Activated T-helper 17 cell treated with anti-CD3 and anti-CD28 coated beads, Interleukin-2, amount 50 U/mL, for 72 hours (primary cell): Measurements from ENCODE around the gene KAT5. TPM values are rescaled to one million over a fixed set of nuclear protein-coding genes. Genes with fewer than 3 reads are reported as not detected.
"Not testable (repeated sequence)": the region's sequence is repeated elsewhere in the genome, so short reads cannot be mapped to it uniquely, and the experiment has no call there.

ENCODE experiments used
- ATAC-seq: fragments of 150-1000 bp; cut with Tn5 transposase; replicated peaks from 2 replicates; pipeline ENCODE4 v1.10.0; 2021; ENCODE audit warnings: mild to moderate bottlenecking, moderate library complexity
- H3K27ac Mint-ChIP-seq: one replicate; pipeline ENCODE4 v1.8.0; 2022; ENCODE audit warnings: mixed read lengths
- H3K27me3 Mint-ChIP-seq: one replicate; pipeline ENCODE4 v1.8.0; 2022; ENCODE audit warnings: mixed read lengths
- H3K36me3 Mint-ChIP-seq: one replicate; pipeline ENCODE4 v1.8.0; 2022; ENCODE audit warnings: low read depth, mild to moderate bottlenecking, mixed read lengths
- H3K4me1 Mint-ChIP-seq: one replicate; pipeline ENCODE4 v1.8.0; 2022; ENCODE audit warnings: mixed read lengths
- H3K4me3 Mint-ChIP-seq: one replicate; pipeline ENCODE4 v1.8.0; 2022; ENCODE audit warnings: mild to moderate bottlenecking, mixed read lengths
- H3K9me3 Mint-ChIP-seq: one replicate; pipeline ENCODE4 v1.8.0; 2022; ENCODE audit warnings: mixed read lengths
- total RNA-seq, 2 donors: library from RNA; stranded (reverse); gene quantifications; one replicate each; pipeline ENCODE4 v1.2.3, GENCODE V29; 2022

The KAT5 gene
- 10 to 100 TPM; 75.6 to 88.8 TPM for total RNA-seq

DNA sequence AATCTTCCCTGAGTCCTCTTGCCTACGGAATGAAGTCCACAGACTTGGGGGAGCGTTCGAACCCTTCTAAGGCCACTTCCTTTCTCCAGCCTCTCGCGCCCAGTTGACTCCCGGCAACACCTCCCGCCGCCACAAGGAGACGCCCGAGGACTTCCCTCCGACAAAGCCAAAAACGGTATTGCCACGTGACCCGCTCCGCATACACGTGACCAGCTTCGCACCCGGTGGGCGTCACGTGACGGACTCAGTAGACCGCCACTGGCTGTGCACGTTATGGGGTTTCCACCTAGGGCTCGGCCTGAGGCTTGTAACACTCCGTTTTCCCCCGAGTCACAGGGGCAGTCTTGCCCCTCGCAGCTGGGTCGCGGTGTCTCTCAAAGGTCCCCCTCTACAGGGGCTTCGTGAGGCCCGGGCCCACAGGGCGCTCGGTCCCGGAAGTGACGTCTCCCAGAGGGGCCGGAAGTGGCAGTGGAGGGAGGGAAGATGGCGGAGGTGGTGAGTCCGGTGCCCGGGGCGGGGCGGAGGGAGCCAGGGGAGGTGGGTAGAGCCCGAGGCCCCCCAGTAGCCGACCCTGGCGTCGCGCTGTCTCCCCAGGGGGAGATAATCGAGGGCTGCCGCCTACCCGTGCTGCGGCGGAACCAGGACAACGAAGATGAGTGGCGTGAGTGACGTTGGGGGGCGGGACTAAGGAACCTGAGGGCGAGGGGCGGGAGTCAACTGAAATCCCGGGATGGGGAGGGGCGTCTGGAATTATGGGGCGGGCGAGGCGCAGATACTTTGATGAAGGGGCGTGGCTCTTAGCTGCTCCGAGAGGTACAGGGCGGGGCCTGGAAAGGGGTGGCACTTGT is at the start of gene KAT5:
KAT5 (plus strand) TSS at position 468 of the 848 bp plus-strand sequence; CDS start at position 484, 16 bp downstream.
- Mint-ChIP-seq H3K27me3 (no peaks in the 10 kb centered on the region), H3K4me1 (peaks cover 15% of the 10 kb centered on the region), H3K9me3 (no peaks in the 10 kb centered on the region), H3K27ac (peak within 1 kb of the TSS; percentile 97), H3K4me3 (peak within 1 kb of the TSS; percentile 94), H3K36me3 (peaks cover 55% of the 10 kb centered on the region)
- ATAC-seq, result peak; percentile 88

DNA sequence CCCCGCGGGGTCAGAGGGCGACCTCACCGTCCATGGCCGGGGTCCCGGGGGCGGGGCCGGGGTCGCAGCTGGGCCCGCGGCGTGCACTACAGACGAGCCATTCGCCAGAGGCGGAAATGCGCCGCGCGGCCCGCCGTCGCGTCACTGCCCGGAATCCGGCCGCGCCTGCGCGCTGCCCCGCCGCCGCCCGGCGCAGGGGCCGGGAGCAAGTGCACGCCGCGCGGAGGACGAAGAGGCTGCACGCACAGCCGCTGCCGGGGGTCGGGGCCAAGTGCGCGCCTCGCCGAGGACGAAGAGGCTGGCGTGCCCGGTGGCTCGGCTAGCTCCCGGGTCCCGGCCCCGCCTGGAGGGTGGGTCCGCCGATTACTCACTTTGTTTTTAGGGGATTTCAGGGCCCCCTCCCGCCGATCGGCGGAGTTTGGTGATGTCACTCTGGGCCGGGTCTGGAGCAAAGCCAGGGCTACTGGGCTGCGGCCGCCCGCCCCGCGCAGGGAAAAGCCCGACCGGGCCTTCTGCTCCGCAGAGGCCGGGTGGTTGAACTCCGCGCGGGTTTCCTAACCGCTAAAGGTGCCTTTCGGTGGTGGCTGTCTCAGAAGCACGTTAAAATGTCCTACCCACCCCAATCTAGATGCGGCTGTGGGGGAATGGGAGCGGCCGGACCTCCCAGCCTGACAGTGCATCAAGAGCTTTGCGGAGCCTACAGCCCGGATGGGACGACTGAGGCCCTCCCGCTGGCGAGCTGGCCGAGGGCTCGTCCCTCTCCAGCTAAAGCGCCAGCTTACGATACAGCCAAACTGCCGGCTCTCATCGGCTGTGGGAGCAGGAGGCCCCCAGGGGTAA is 49.0 kb upstream of the KAT5 start, which contains the start of gene RELA:
RELA (minus strand) TSS at position 118 of the 840 bp plus-strand sequence; CDS start at position 34, 84 bp downstream.
- Mint-ChIP-seq H3K36me3 (peaks cover 43% of the 10 kb centered on the region), H3K4me3 (peak within 1 kb of the TSS; percentile 90), H3K9me3 (no peaks in the 10 kb centered on the region), H3K4me1 (peaks cover 24% of the 10 kb centered on the region), H3K27ac (peak within 1 kb of the TSS; percentile 95), H3K27me3 (no peaks in the 10 kb centered on the region)
- peak; percentile 77 for ATAC-seq

DNA sequence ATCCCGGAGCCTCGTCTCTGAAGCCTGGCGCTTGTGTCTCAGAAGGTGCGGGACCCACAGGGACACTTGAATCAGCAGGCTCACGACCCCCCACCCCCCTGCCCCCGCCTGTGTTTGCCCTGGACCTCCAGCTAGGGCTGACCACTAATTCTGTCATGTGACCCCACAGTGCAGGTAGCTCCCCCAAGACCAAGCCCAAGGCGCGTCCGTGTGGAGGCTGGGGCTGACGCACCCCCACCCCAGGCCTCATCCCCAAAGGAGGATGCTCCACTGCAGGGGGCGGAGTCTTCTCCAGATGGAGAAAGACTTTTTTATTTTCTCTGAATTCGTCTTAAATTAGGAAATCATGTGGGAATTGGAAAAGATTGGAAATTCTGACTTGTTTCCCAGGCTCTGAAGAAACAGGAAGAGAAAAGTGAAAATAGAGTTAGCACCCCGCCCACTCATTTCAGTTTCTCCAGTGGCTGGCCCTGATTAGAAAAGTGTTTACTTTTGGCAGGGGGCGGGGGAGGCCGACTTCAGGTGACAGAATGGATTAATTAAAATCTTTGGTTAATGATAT is 48.3 kb upstream of the KAT5 start:
- Mint-ChIP-seq H3K4me3 (peak overlapping the region; percentile 90), H3K4me1 (peaks cover 21% of the 10 kb centered on the region), H3K9me3 (no peaks in the 10 kb centered on the region), H3K36me3 (peaks cover 36% of the 10 kb centered on the region), H3K27ac (peak overlapping the region; percentile 95), H3K27me3 (no peaks in the 10 kb centered on the region)
- ATAC-seq, result peak; percentile 53

DNA sequence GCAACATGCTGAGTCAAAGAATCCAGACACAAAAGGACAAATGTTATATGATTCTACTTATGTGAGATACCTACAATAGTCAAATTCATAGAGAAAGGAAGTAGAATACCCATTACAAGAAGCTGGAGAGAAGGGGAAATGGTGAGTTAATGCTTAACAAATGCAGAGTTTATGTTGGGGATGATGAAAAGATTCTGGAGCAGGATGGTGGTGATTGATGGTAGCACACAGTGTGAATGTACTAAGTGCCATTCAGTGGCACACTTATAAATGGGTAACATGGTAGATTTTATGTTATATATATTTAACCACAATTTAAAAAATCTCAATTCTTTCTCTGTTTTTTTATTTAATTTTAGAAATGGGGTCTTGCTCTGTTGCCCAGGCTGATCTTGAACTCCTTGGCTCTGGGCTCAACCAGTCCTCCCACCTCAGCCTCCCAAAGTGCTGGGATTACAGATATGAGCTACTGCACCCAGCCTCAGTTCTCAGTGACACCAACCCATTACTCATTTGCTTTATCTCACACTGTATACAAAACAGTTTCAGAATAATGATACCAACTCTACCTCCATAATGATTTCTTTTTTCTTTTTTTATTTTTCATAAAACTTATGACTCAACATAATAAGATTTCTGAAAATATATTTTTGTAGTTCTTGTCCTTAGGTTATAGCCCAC is 39.7 kb upstream of the KAT5 start:
- Mint-ChIP-seq H3K9me3 (no peaks in the 10 kb centered on the region), H3K27me3 (no peaks in the 10 kb centered on the region), H3K27ac (no peak overlapping the region), H3K36me3 (no peaks in the 10 kb centered on the region), H3K4me3 (no peak overlapping the region), H3K4me1 (no peaks in the 10 kb centered on the region)
- peak; percentile 77 for ATAC-seq

DNA sequence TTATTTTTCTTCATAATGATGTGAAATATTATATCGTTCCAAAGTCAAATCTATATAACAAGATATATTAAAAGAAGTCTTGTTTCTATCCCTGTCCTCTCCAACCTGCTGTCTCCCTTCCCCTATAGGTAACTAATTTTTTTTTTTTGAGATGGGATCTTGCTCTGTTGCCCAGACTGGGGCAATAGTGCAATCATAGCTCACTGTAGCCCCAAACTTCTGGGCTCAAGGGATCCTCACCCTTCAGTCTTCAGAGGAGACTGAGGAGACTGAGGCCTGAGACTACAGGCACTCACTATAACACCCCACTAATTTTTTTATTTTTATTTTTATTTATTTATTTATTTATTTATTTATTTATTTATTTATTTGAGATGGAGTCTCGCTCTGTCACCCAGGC is 39.1 kb upstream of the KAT5 start:
- H3K4me3 Mint-ChIP-seq, result no peak overlapping the region
- H3K4me1 Mint-ChIP-seq, result no peaks in the 10 kb centered on the region
- no peaks in the 10 kb centered on the region for H3K36me3 Mint-ChIP-seq

DNA sequence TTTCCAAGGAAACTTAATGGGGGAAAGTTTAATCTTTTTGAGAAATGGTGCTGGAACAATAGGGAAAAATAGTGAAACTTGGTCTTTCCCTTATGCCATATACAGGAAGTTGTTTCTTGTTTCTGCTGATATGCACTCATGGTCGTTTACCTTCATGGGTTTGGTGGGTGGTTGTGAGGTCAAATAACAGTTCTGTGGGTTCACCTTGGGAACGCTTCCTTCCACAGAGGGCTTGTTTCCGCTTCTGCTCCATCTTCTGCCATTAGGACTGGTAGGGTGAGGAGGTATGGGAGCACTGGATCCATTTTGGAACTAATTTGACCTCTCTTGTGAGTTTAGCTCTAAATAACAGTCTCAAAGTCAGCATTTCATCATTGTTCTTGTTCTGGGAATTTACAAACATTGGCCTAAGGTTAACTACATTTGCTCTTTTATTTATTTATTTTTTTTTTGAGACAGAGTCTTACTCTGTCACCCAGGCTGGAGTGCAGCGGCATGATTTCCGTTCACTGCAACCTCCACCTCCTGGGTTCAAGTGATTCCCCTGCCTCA is 31.8 kb upstream of the KAT5 start:
- no peaks in the 10 kb centered on the region for H3K27me3 Mint-ChIP-seq
- ATAC-seq, result no peak
- H3K36me3 Mint-ChIP-seq, result no peaks in the 10 kb centered on the region
- no peak overlapping the region for H3K27ac Mint-ChIP-seq
- H3K9me3 Mint-ChIP-seq, result no peaks in the 10 kb centered on the region
- H3K4me1 Mint-ChIP-seq, result no peaks in the 10 kb centered on the region
- no peak overlapping the region for H3K4me3 Mint-ChIP-seq

More for the DNA sequence above, 39.1 kb upstream of the KAT5 start:
- ATAC-seq, result no peak
- H3K9me3 Mint-ChIP-seq, result no peaks in the 10 kb centered on the region
- H3K27ac Mint-ChIP-seq, result no peak overlapping the region
- H3K27me3 Mint-ChIP-seq, result no peaks in the 10 kb centered on the region

DNA sequence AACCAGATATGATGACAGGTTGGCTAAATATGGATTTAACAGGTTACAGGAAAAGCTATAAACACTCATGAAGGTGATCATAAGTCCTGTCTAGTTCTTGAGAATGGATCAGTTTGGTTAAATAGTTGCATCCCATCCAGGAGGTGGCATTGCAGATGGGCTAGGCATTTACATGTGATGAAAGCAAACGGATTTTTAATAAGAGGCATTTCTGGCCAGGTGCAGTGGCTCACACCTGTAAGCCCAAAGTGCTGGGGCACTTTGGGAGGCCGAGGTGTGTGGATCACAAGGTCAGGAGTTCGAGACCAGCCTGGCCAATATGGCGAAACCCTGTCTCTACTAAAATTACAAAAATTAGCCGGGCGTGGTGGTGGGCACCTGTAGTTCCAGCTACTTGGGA is 28.6 kb upstream of the KAT5 start:
- ATAC-seq, result not testable (repeated sequence)

DNA sequence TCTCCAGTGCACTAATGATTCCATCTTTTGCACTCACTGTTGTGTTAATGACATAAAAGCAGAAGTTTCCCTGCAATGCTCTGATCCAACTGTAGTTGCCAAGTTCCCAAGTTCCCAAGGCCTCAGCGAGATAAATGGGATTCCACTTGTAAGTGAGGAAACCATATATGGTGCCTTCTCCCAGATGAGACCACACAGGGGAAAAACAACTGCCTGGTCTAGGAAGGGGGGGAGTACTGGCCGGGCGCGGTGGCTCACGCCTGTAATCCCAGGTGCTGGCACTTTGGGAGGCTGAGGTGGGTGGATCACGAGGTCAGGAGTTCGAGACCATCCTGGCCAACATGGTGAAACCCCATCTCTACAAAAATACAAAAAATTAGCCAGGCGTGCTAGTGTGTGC is 26.1 kb upstream of the KAT5 start:
- Mint-ChIP-seq H3K9me3 (no peaks in the 10 kb centered on the region), H3K27me3 (no peaks in the 10 kb centered on the region), H3K4me1 (no peaks in the 10 kb centered on the region), H3K27ac (no peak overlapping the region), H3K4me3 (no peak overlapping the region), H3K36me3 (no peaks in the 10 kb centered on the region)
- ATAC-seq, result no peak

More for the DNA sequence above, 28.6 kb upstream of the KAT5 start:
- H3K4me3 Mint-ChIP-seq, H3K36me3 Mint-ChIP-seq, H3K27me3 Mint-ChIP-seq, H3K27ac Mint-ChIP-seq, H3K9me3 Mint-ChIP-seq, H3K4me1 Mint-ChIP-seq: not testable (repeated sequence)

DNA sequence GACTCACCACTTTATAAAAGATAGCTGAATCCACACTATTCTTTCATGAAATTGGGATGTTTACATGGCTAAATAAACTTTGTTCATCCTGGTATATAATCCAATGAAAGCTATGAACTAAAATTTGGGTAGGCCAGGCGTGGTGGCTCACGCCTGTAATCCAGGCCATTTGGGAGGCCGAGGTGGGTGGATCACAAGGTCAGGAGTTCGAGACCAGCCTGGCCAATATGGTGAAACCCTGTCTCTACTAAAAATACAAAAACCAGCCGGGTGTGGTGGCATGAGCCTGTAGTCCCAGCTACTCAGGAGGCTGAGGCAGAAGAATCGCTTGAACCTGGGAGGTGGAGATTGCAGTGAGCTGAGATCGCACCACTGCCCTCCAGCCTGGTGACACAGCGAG is 20.2 kb upstream of the KAT5 start:
- not testable (repeated sequence) for ATAC-seq, H3K9me3 Mint-ChIP-seq, H3K4me3 Mint-ChIP-seq, H3K36me3 Mint-ChIP-seq, H3K27ac Mint-ChIP-seq, H3K27me3 Mint-ChIP-seq, H3K4me1 Mint-ChIP-seq

DNA sequence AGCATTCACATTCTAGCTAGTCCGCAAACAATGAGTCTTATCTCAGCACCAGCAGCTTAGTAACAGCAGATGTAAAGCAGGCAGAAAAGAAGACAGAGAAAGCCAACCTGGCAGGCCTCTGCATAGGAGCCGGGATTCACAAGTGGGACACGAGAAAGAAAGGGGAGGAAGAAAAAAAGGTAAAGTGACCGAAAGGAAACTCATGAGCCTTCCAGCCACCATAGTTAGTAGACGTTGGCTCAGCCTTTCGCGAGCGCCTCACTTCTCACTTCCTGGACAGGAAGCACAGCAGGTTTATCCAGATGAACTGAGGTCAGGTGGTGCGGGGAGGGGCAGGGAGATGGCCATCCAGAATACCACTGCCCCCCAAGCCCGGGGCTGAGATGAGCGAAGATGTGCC is 19.7 kb upstream of the KAT5 start:
- no peak overlapping the region for H3K27ac Mint-ChIP-seq
- no peaks in the 10 kb centered on the region for H3K4me1 Mint-ChIP-seq
- H3K4me3 Mint-ChIP-seq, result no peak overlapping the region
- H3K27me3 Mint-ChIP-seq, result no peaks in the 10 kb centered on the region
- no peaks in the 10 kb centered on the region for H3K36me3 Mint-ChIP-seq
- H3K9me3 Mint-ChIP-seq, result no peaks in the 10 kb centered on the region
- ATAC-seq, result no peak

DNA sequence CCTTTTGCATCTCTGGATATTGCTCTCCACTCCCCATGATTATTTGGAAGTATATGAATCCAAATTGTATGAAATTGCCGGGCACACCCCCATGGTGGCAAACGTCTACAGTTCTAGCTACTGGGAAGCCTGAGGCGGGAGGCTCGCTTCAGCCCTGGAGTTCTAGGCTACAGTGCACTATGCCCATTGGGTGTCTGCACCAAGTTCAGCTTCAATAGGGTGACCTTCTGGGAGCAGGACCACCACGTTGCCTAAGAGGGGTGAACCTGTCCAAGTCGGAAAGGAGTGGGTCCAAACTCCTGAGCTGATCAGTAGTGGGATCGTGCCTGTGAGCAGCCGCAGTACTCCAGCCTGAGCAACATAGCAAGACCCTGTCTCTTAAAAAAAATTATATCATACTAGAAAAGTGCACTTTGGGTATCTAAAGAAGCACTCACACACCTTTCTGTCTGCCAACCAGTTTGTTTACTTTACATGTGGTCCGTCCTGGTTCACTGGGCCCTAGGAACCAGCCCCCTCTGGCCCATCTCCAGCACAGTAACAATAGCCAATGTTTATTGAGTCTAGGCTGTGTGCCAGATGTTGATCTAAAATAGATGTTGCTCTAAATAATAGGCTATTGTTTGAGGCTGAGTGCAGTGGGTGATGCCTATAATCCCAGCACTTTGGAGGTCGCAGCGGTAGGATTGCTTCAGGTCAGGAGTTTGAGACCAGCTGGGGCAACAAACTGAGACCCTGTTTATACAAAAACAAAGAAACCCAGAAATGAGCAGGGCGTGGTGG is 16.4 kb upstream of the KAT5 start:
- H3K4me1 Mint-ChIP-seq, result no peaks in the 10 kb centered on the region
- H3K9me3 Mint-ChIP-seq, result no peaks in the 10 kb centered on the region
- ATAC-seq, result no peak
- H3K27ac Mint-ChIP-seq, result no peak overlapping the region
- no peak overlapping the region for H3K4me3 Mint-ChIP-seq
- H3K36me3 Mint-ChIP-seq, result no peaks in the 10 kb centered on the region
- no peaks in the 10 kb centered on the region for H3K27me3 Mint-ChIP-seq

DNA sequence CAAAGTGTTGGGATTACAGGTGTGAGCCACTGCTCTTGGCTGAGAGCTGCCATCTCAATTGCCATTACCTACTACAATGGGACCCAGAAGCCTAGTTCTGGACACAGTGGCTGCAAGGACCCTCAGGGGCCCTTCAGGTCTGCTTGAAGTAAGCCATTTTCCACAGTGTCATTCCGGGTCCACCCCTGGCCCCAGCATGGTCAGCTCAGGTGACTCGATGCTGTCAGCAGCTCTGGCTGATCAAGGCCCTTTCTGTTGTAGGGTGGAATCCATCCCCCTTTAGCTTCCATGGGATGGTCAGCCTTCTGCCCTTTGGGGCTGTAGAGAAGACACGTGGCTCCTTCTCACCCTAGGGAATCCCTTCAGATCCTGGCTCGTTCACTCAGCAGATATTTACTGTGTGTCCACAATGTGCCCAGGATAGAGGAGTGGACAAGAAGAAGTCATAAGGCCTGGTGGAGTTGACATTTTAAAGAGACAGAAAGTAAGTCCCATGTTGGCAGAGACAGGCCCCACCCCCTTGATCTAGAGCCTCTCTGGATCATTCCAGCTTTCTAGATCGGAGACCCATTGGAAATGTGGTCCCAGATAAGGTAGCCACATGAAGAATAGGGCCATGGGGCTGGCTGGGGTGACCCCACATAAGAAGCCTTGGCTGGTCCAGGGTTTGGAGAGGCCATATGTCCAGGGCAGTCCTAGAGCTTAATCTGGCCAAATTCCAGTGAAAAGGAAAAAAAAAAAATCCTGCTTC is 15.1 kb upstream of the KAT5 start:
- ATAC-seq, result no peak
- Mint-ChIP-seq H3K4me3 (no peak overlapping the region), H3K9me3 (no peaks in the 10 kb centered on the region), H3K27me3 (no peaks in the 10 kb centered on the region), H3K36me3 (no peaks in the 10 kb centered on the region), H3K4me1 (no peaks in the 10 kb centered on the region), H3K27ac (no peak overlapping the region)

DNA sequence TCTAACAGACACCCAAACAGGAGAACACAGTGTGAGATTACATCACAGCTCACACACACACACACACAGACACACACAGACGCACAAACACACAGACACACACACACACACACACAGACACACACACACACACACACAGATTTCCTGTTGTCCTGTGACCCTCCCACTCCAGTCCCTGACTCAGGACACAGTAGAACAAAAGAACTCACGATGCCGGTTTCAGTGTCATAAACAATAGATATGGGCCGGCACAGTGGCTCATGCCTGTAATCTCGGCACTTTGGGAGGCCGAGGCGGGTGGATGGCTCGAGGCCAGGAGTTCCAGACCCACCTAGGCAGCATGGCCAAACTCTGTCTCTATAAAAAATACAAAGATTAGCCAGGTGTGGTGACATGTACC is 13.8 kb upstream of the KAT5 start:
- ATAC-seq, result no peak
- no peaks in the 10 kb centered on the region for H3K36me3 Mint-ChIP-seq
- no peaks in the 10 kb centered on the region for H3K9me3 Mint-ChIP-seq
- no peak overlapping the region for H3K4me3 Mint-ChIP-seq
- H3K27me3 Mint-ChIP-seq, result no peaks in the 10 kb centered on the region
- no peak overlapping the region for H3K27ac Mint-ChIP-seq
- no peaks in the 10 kb centered on the region for H3K4me1 Mint-ChIP-seq
